ENCODE data around the gene TNFAIP3. TPM values are rescaled to one million over a fixed set of nuclear protein-coding genes. Genes with fewer than 3 reads are reported as not detected.

The TNFAIP3 gene
- total and polyA plus RNA-seq, 2 of the 8 experiments (the other 6 are each of a cell fraction or from before 2014, with no cell fraction given): 1.6 to 2.0 TPM

DNA sequence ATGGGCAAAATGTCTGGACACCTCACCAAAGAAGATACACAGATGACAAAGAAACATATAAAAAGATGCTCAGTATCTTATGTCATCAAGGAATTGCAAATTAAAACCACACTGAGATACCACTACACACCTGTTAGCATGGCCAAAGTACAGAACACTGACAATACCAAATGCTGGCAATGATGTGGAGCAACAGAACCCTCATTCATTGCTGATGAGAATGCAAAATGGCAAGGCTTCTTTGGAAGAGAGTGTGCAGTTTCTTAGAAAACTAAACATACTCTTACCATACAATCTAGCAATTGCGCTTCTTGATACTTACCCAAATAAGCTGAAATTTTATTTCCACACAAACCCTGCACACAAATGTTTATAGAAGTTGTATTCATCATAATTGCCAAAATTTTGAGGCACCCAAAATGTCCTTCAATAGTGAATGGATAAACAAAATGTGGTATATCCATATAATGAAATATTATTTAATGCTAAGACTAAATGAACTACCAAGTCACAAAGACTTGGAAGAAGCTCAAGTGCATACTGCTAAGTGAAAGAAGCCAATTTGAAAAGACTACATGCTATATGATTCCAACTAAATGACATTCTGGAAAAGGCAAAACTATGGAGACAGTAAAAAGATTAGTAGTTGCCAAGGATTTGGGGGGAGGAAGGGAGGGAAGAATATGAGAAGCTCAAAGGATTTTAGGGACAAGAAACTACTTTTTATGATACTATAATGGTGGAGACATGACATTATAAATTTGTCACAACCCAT, 50.7 kb downstream of the TNFAIP3 start:
- no peak overlapping the region for H2AFZ ChIP-seq (ENCODE audit: low read length)
- H2BK15ac ChIP-seq (ENCODE audit: low read length): no peak overlapping the region
- H3K4me3 ChIP-seq (ENCODE audit: extremely low read depth in 1 of 4, insufficient read depth in 2 of 4, low read depth in 3 of 4, low read length in 4 of 4): no peak overlapping the region
- no peaks in the 10 kb centered on the region for H3K79me2 ChIP-seq (ENCODE audit: control insufficient read depth in 1 of 2, insufficient read depth in 2 of 2, low read length in 2 of 2)
- H3K4me2 ChIP-seq (ENCODE audit: insufficient read depth in 1 of 2, low read depth in 2 of 2, low read length in 2 of 2): no peak overlapping the region
- 95% methylated on average over 1 of the region's 1 CpG; no CpG with 5 or more reads in 1 of the 2 experiments for WGBS, 2 experiments (ENCODE audit: extremely low coverage in 1 of 2, insufficient coverage in 1 of 2, insufficient read length in 1 of 2, insufficient replicate concordance in 2 of 2, low coverage in 1 of 2, low lambda C conversion rate in 2 of 2, missing lambda C conversion rate in 1 of 2)
- H3K4me1 ChIP-seq (replicated peaks in 1 of 4; ENCODE audit: control insufficient read depth in 3 of 4, insufficient read depth in 4 of 4, low read length in 3 of 4): no peaks in the 10 kb centered on the region
- H2BK20ac ChIP-seq (ENCODE audit: low read length): no peak overlapping the region
- no peak overlapping the region for H3K14ac ChIP-seq (ENCODE audit: insufficient read length)
- no peak overlapping the region for H2BK5ac ChIP-seq (ENCODE audit: low read depth, low read length)
- no peak overlapping the region for H3K56ac ChIP-seq (replicated peaks; ENCODE audit: insufficient read length, low read depth, low read length)
- DNase-seq (ENCODE audit: low read depth in 1 of 2, low spot score in 2 of 2): no peak
- H4K20me1 ChIP-seq (replicated peaks in 1 of 2; ENCODE audit: control insufficient read depth in 1 of 2, insufficient read depth in 2 of 2, low read length in 2 of 2): no peaks in the 10 kb centered on the region
- H3K9ac ChIP-seq (replicated peaks in 1 of 4; ENCODE audit: extremely low read depth in 1 of 4, low read depth in 3 of 4, low read length in 3 of 4): no peak overlapping the region
- no peak overlapping the region for H4K8ac ChIP-seq (ENCODE audit: extremely low read depth, insufficient read depth, low read length)
- CTCF ChIA-PET (ENCODE audit: partially characterized antibody): interaction anchor here (0.6 to 0.9 kb wide), 3 partner anchors 10 to 34 kb away, joined by 3 to 4 read pairs (median 3); no protein-coding TSS in a partner anchor
- no peaks in the 10 kb centered on the region for H3K9me3 ChIP-seq (ENCODE audit: insufficient read depth in 2 of 2, low read depth in 1 of 2, low read length in 1 of 2)
- no peak overlapping the region for H2AK5ac ChIP-seq (ENCODE audit: low read depth, low read length)
- FAIRE-seq: no peak
- H4K91ac ChIP-seq (replicated peaks; ENCODE audit: insufficient read length, low read length): no peak overlapping the region
- no peaks in the 10 kb centered on the region for H3K79me1 ChIP-seq (ENCODE audit: low read depth, low read length)
- no peak overlapping the region for H4K5ac ChIP-seq (ENCODE audit: insufficient read length, low read depth, low read length)
- no peaks in the 10 kb centered on the region for H3K27me3 ChIP-seq (replicated peaks in 1 of 4; ENCODE audit: control insufficient read depth in 3 of 4, extremely low read depth in 1 of 4, insufficient read depth in 3 of 4, low read length in 3 of 4)
- no peaks in the 10 kb centered on the region for H3K23me2 ChIP-seq (ENCODE audit: low read depth, low read length)
- H3K4ac ChIP-seq (replicated peaks; ENCODE audit: insufficient read length, low read depth, low read length): no peak overlapping the region
- H3K18ac ChIP-seq (ENCODE audit: extremely low read depth, low read length): no peak overlapping the region
- H3K27ac ChIP-seq (ENCODE audit: low read depth, low read length): no peak overlapping the region
- H3K36me3 ChIP-seq (ENCODE audit: control insufficient read depth in 2 of 4, insufficient read depth in 4 of 4, low read length in 3 of 4): no peaks in the 10 kb centered on the region
- H3K23ac ChIP-seq (ENCODE audit: insufficient read length): no peak overlapping the region
- no peak overlapping the region for H2BK120ac ChIP-seq (replicated peaks; ENCODE audit: low read depth, low read length)
- POLR2A ChIA-PET (ENCODE audit: partially characterized antibody): no interaction called here
- H2BK12ac ChIP-seq (ENCODE audit: low read depth, low read length): no peak overlapping the region
- no peak for TF ChIP-seq HDAC2 (IDR thresholded peaks at IDR 0.05; ENCODE audit: borderline replicate concordance in 1 of 2, low read depth in 2 of 2, low read length in 2 of 2)
- no peak for TF ChIP-seq SUZ12 (IDR thresholded peaks at IDR 0.05; ENCODE audit: low read length)
- TF ChIP-seq EP300 (IDR thresholded peaks at IDR 0.05; ENCODE audit: borderline replicate concordance in 1 of 2, low read depth in 2 of 2, low read length in 2 of 2): no peak
- no peak for TF ChIP-seq BRCA1 (IDR thresholded peaks at IDR 0.05; ENCODE audit: low read depth, low read length)
- TF ChIP-seq JUN (IDR thresholded peaks at IDR 0.05; ENCODE audit: low read depth, low read length): no peak
- TF ChIP-seq CHD2 (IDR thresholded peaks at IDR 0.05; ENCODE audit: low read length): no peak
- TF ChIP-seq TAF7 (optimal IDR thresholded peaks at IDR 0.05; ENCODE audit: borderline replicate concordance, low read depth, low read length): no peak
- TF ChIP-seq, protein P1, sequence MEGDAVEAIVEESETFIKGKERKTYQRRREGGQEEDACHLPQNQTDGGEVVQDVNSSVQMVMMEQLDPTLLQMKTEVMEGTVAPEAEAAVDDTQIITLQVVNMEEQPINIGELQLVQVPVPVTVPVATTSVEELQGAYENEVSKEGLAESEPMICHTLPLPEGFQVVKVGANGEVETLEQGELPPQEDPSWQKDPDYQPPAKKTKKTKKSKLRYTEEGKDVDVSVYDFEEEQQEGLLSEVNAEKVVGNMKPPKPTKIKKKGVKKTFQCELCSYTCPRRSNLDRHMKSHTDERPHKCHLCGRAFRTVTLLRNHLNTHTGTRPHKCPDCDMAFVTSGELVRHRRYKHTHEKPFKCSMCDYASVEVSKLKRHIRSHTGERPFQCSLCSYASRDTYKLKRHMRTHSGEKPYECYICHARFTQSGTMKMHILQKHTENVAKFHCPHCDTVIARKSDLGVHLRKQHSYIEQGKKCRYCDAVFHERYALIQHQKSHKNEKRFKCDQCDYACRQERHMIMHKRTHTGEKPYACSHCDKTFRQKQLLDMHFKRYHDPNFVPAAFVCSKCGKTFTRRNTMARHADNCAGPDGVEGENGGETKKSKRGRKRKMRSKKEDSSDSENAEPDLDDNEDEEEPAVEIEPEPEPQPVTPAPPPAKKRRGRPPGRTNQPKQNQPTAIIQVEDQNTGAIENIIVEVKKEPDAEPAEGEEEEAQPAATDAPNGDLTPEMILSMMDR (IDR thresholded peaks at IDR 0.05; ENCODE audit: control extremely low read depth in 1 of 3, insufficient read depth in 1 of 3, low read depth in 1 of 3, low read length in 3 of 3): no peak
- TF ChIP-seq TCF12 (IDR thresholded peaks at IDR 0.05; ENCODE audit: low read depth, low read length): no peak
- TF ChIP-seq CEBPB (IDR thresholded peaks at IDR 0.05; ENCODE audit: low read depth, low read length): no peak
